GM19395 (cell line): ENCODE results near the gene EPB41L4A.

ENCODE experiments used
- ATAC-seq: cut with Tn5 transposase; IDR thresholded peaks from one replicate; pipeline ENCODE4 v1.9.1; 2021; ENCODE audit warnings: mild to moderate bottlenecking, moderate library complexity; ENCODE audit not compliant: unreplicated experiment

Gene EPB41L4A

DNA sequence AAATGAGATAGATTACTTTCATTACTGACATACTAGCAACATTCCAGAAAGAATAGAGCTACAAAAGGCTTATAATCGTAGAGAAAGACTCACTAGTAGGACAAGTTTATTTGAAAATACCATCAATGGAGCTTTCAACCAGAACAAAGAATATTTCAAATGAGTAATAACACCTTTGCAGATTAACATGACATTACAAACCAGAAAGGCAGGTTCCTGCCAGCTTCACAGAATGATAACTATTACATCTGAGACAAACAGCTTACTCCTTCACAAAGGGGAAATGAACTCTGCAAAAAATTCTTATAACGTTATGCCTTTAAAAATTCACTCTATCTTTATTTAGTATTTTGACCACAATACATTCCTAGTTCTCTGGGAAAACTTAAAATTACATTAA, 103.1 kb downstream of the EPB41L4A start:
- ATAC-seq = no peak

GRCh38 chr5:112312295-112313275, 106.5 kb downstream of the EPB41L4A start:
- no peak for ATAC-seq

- ATAC-seq = no peak
Observed at GRCh38 chr5:112310746-112311145, 108.3 kb downstream of the EPB41L4A start.

DNA sequence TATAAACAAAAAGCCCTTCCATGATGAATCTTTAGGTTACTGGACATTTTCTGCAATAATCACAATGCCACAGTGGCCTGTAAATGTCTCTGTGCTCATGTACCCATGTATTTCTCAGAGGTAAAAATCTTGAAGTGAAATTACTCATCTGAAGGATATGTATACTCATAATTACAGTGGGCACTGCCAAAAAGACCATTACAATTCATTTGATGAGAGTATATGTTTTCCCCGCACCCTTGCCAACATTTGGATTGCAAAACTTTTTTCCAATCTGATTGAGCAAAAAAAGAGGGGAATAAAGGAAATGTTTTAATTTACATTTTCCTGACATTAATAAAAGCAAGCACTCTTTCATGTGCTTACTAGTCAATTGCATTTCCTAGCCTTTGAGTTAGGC, 110.5 kb downstream of the EPB41L4A start:
- no peak for ATAC-seq

- ATAC-seq = no peak
Observed at GRCh38 chr5:112306956-112307355, 112.1 kb downstream of the EPB41L4A start.

GRCh38 chr5:112304743-112305142, 114.3 kb downstream of the EPB41L4A start:
- ATAC-seq = no peak

DNA sequence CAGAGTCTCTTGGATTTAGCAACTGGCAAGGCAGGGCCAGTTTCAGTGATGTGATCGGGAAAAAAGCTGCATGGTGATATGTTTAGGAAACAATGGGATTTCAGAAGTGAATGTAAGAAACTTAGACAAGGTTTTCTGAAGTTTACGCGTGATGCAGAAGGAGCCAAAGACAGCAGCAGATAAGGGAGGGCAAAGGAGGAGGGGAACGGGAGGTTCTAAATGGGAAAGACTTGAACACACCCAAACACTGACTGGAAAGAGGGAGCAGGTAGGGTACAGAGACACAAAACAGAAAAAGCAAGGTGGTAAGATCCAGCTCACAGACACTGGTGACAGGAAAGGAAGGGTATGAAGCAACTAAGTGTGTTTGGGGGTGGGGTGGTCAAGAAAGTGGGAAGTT, 115.4 kb downstream of the EPB41L4A start:
- ATAC-seq = no peak

DNA sequence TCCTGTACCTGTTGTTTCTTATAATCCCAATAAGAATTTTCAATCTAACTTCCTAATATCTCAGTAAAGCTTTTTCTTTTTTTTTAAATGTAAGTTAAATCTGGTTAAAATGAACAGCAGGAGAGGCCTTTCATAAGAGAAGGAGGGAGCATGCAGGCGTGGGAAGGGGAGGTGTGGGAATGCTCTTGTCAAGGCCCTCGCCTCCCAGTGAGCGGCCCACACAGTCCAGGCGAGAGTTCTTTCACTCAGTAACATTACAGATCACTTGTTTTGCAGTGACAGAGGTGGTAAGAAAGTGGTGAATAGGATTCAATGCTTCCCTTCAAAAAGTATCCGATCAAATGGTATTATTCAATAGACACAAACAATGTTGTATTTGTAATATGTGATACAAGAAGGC, 125.0 kb downstream of the EPB41L4A start:
- no peak for ATAC-seq

GRCh38 chr5:112293587-112293986, 125.5 kb downstream of the EPB41L4A start:
- no peak for ATAC-seq

DNA sequence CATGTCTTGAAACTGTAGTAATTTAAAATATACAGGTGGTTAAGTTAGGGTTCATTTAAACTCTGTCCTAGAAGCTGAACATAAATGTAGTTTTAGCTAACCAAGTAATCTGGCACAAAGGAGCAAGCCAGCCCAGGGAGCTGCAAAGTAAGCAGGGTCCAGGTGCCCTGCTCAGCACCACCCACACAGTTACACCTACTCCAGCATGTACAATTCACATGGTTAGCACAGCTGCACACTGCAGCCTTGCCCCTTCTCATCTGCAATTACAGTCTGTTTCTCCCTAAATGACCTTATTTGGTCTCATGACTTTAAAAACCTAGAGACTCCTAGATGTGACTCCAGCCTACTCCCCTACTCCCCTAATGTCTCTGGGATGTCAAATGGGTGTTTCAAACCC, 128.4 kb downstream of the EPB41L4A start:
- ATAC-seq = no peak

DNA sequence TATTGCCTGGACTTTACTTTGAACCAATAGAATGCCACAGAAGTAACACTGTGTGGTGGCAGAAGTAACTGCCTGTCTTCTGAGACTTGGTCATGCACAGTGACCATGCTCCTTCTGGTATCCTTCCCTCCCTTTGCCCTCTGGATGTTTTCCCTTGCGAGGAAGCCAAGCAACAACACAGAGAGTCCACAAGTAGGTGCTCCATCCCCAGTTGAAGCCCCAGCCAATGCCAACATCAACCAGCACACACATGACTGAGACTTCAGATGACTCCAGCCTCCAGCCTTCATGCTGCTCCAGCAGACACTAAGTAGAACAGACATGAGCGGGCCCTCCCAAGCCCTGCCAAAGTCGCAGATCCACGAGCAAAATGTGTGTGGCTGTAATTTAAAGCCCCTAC, 129.6 kb downstream of the EPB41L4A start:
- ATAC-seq = no peak

GRCh38 chr5:112283943-112284929, 134.8 kb downstream of the EPB41L4A start:
- ATAC-seq = no peak

GRCh38 chr5:112283034-112283582, 136.0 kb downstream of the EPB41L4A start:
- no peak for ATAC-seq

GRCh38 chr5:112279082-112279481, 140.0 kb downstream of the EPB41L4A start:
- no peak for ATAC-seq

DNA sequence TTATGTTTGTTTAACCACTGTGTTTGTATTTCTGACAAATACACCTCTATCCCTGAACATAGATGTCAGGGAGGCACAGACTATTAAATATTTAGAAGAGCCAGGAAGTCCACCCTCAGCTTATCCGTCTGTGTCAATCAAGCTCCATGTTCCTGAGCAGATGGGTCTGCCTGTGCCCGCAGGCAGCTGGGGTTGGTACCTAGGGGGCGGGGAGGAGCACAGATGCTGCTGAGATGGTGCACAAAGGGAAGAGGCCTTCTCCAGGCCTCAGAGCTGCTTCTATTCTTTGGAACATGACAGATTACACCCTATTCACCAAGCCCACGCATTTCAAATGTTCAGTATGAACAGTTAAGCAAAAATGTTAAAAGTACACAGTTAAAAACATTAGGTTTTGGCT, 142.1 kb downstream of the EPB41L4A start:
- no peak for ATAC-seq

GRCh38 chr5:112275671-112276070, 143.4 kb downstream of the EPB41L4A start:
- ATAC-seq = no peak

DNA sequence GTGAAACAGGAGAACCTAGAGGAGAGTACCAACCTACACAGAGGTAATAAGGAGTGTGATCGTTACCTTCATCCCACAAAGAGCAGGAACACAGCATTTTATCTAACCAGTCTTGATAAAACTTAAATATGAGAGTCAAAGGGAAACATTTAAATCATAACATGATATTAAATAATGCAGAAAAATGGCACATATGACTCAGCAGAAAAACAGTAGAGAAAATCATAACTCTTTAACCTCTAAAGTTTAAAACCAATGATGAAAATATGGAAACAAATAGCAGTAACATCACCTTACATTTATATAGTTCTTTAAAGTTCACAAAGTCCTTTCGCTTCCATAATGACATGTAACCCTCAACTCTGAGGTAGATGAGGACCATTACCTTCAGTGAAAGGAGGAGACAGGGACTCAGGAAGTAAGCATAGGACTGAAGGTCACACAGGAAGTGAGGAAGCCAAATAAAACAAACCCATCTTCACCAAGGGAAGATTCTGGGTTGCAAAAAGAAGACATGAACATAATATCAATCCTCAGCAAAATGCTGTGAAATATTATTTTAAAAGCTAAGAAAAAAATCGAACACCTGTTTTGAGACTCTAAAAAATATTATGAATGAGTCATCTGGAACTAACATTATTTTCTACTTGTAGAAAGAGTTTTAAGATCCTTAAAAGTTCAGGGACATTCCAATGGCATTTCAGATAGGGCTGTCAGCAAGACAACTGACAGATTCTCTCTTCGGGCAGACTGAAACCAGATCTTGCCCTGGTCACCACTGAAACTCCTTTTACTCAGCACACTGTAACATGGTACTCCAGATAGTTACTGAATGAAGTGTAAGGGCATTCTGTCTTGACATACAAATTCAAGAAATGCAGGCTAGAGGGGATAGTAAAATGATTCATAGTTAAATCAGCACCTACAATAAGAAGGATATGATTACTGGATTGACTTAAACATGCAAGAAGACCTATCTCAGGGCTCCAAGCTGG, 148.5 kb downstream of the EPB41L4A start:
- ATAC-seq = no peak

DNA sequence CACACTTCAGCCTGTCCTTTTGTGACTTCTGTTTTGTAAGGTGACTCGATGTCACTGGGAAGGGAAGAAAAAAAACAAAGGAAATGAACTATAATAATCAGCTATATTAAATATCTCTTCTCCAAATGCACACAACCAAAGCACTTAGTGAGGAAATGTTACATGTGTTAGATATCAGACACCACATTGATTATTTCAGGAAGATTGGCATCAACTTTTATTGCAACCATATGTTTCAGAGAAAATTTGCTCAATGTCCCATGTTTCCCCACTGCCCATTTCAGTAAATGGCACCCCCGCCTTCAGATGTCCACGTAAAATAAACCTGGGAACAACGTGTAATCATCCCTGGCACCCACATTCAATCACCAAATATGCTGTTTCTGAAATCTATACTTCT, 151.8 kb downstream of the EPB41L4A start:
- no peak for ATAC-seq

- no peak for ATAC-seq
Observed at GRCh38 chr5:112264666-112265065, 154.4 kb downstream of the EPB41L4A start.

DNA sequence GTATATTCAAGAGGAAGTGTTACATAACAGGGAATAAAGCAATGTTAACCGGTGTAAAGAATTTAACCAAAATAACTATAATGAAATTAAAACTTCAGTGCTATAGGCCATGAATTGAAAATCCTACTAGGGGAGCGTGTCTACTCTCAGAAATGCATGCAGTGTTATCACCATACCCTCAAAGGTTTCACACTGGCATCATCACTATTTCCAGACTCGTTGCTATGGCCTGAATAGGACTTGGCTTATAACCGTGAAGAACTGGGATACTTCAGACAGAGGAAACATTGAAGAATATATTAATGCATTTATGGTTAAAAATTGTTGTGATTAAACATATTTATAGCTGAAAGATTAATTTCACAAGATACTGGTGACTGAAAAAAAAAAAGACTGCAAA, 154.9 kb downstream of the EPB41L4A start:
- ATAC-seq = no peak
